CD14-positive monocyte (primary cell): ENCODE measurements around the gene DPP6. TPM values are rescaled to one million over a fixed set of nuclear protein-coding genes. Genes with fewer than 3 reads are reported as not detected.

Source experiments
- DNase-seq, 3 donors: peaks; one replicate each; pipeline ENCODE4 v3.0.0-alpha.2; 2011 to 2022
- H2AFZ ChIP-seq: 2 replicates; pipeline ENCODE4 v1.6.0; 2012; ENCODE audit warnings: mild to moderate bottlenecking, low read depth, low read length, inconsistent platforms; ENCODE audit not compliant: insufficient read depth, poor library complexity, severe bottlenecking
- H3K27ac ChIP-seq, 2 donors: 1 replicate in 1 of 2; 2 replicates in 1 of 2; pipeline ENCODE4 v1.5.1; 2012 to 2013; ENCODE audit warnings: low read length in 2 of 2, control low read depth in 1 of 2, inconsistent platforms in 1 of 2, low read depth in 1 of 2, mild to moderate bottlenecking in 1 of 2
- H3K27me3 ChIP-seq, 2 donors: one replicate each; pipeline versions ENCODE4 v1.6.0 to v1.6.1; 2011 to 2013; ENCODE audit warnings: low read length in 2 of 2; ENCODE audit not compliant: control insufficient read depth in 2 of 2, insufficient read depth in 2 of 2
- H3K36me3 ChIP-seq, 2 donors: replicated peaks in 1 of 2; 1 replicate in 1 of 2; 2 replicates in 1 of 2; pipeline versions ENCODE4 v1.5.1 to v1.6.1; 2012 to 2013; ENCODE audit warnings: low read length in 2 of 2, control low read depth in 1 of 2, inconsistent platforms in 1 of 2, mild to moderate bottlenecking in 1 of 2; ENCODE audit not compliant: insufficient read depth in 2 of 2, control insufficient read depth in 1 of 2
- H3K4me1 ChIP-seq, 2 donors: 1 replicate in 1 of 2; 2 replicates in 1 of 2; pipeline versions ENCODE4 v1.5.1 to v1.6.1; 2012 to 2013; ENCODE audit warnings: low read length in 2 of 2, control low read depth in 1 of 2, inconsistent platforms in 1 of 2, mild to moderate bottlenecking in 1 of 2, moderate library complexity in 1 of 2; ENCODE audit not compliant: insufficient read depth in 2 of 2, control insufficient read depth in 1 of 2
- H3K4me2 ChIP-seq: replicated peaks from 2 replicates; pipeline ENCODE3; 2012; ENCODE audit warnings: low read length, moderate library complexity, mild to moderate bottlenecking; ENCODE audit not compliant: poor library complexity, severe bottlenecking; ENCODE audit errors: extremely low read depth
- H3K4me3 ChIP-seq, 3 experiments: fragments of 200-600 bp in 1 of 3; sonication (generic) in 1 of 3; replicated peaks in 1 of 3; 1 replicate in 2 of 3; 2 replicates in 1 of 3; pipeline ENCODE4 v1.5.1; 2011 to 2013; ENCODE audit warnings: low read length in 3 of 3, mild to moderate bottlenecking in 3 of 3, control low read depth in 2 of 3, low read depth in 2 of 3, inconsistent platforms in 1 of 3, moderate library complexity in 1 of 3
- H3K79me2 ChIP-seq: 2 replicates; pipeline ENCODE4 v1.6.0; 2012; ENCODE audit warnings: mild to moderate bottlenecking, control low read depth, inconsistent platforms, low read length, moderate library complexity; ENCODE audit not compliant: insufficient read depth
- H3K9ac ChIP-seq: 2 replicates; pipeline ENCODE4 v1.6.0; 2017; ENCODE audit warnings: low read length, mild to moderate bottlenecking; ENCODE audit not compliant: insufficient read depth, poor library complexity, severe bottlenecking
- H3K9me3 ChIP-seq, 2 donors: replicated peaks in 1 of 2; 1 replicate in 1 of 2; 2 replicates in 1 of 2; pipeline versions ENCODE4 v1.5.1 to v1.6.1; 2012 to 2013; ENCODE audit warnings: low read length in 2 of 2, control low read depth in 1 of 2; ENCODE audit not compliant: control insufficient read depth in 1 of 2, insufficient read depth in 1 of 2
- H4K20me1 ChIP-seq: 2 replicates; pipeline ENCODE4 v1.6.0; 2012; ENCODE audit warnings: mild to moderate bottlenecking, low read length, control low read depth, moderate library complexity; ENCODE audit not compliant: insufficient read depth
- H3K27ac Mint-ChIP-seq, 7 donors: one replicate each; pipeline ENCODE4 v1.8.0; 2020; ENCODE audit warnings: mild to moderate bottlenecking in 7 of 7, mixed read lengths in 7 of 7, moderate library complexity in 6 of 7, inconsistent platforms in 2 of 7
- H3K27me3 Mint-ChIP-seq, 3 donors: one replicate each; pipeline ENCODE4 v1.8.0; 2021 to 2022; ENCODE audit warnings: low read depth in 3 of 3, mild to moderate bottlenecking in 3 of 3, mixed read lengths in 3 of 3, moderate library complexity in 3 of 3, inconsistent platforms in 1 of 3
- H3K36me3 Mint-ChIP-seq, 2 donors: one replicate each; pipeline ENCODE4 v1.8.0; 2020; ENCODE audit warnings: mixed read lengths in 2 of 2, inconsistent platforms in 1 of 2, mild to moderate bottlenecking in 1 of 2
- H3K4me1 Mint-ChIP-seq: one replicate; pipeline ENCODE4 v1.8.0; 2020; ENCODE audit warnings: mild to moderate bottlenecking, mixed read lengths
- H3K4me3 Mint-ChIP-seq, 2 donors: one replicate each; pipeline ENCODE4 v1.8.0; 2020; ENCODE audit warnings: mild to moderate bottlenecking in 2 of 2, mixed read lengths in 2 of 2, moderate library complexity in 1 of 2
- H3K9me3 Mint-ChIP-seq, 7 donors: one replicate each; pipeline ENCODE4 v1.8.0; 2020 to 2022; ENCODE audit warnings: mixed read lengths in 7 of 7, mild to moderate bottlenecking in 6 of 7, moderate library complexity in 6 of 7, inconsistent platforms in 2 of 7
- CTCF ChIP-seq: fragments of 200-600 bp; IDR thresholded peaks from one replicate; pipeline ENCODE4 v1.8.0; 2022; ENCODE audit warnings: antibody characterized with exemption, mild to moderate bottlenecking
- WGBS: methylation state at CpG from one replicate; pipeline ENCODE4 v1.1.5; 2013; ENCODE audit warnings: missing lambda C conversion rate; ENCODE audit not compliant: insufficient coverage; 5-methylcytosine and 5-hydroxymethylcytosine counted together
- intact Hi-C, 2 donors: fragments of 100-400 bp; cut with micrococcal nuclease; formaldehyde crosslinking; loops; one replicate each; pipeline versions ENCODE4 v1.15.0 to v1.15.1; 2023
- polyA plus RNA-seq, 3 donors: library from polyadenylated mRNA; depleted of rRNA in 1 of 3; unstranded in 2 of 3; stranded (reverse) in 1 of 3; fragments of 300-500 nt in 2 of 3; fragments of >200 nt in 1 of 3; fragmentation: Illumina TruSeq in 2 of 3; gene quantifications; 1 replicate in 2 of 3; 2 replicates in 1 of 3; pipeline ENCODE4 v1.2.3, GENCODE V29; 2012 to 2021

The DPP6 gene
- polyA plus RNA-seq, 3 donors, result not detected

GRCh38 chr7:154827007-154827406, 774.8 kb downstream of the DPP6 start:
- H3K36me3 Mint-ChIP-seq, result no peaks in the 10 kb centered on the region
- intact Hi-C loops, result no loop called here
- Histone ChIP-seq H3K4me3 (no peak overlapping the region), H3K27me3 (no peaks in the 10 kb centered on the region), H3K9me3 (no peaks in the 10 kb centered on the region), H2AFZ (no peak overlapping the region), H4K20me1 (no peaks in the 10 kb centered on the region), H3K4me2 (no peak overlapping the region), H3K27ac (no peak overlapping the region), H3K36me3 (no peaks in the 10 kb centered on the region), H3K79me2 (no peaks in the 10 kb centered on the region), H3K4me1 (no peaks in the 10 kb centered on the region), H3K9ac (no peak overlapping the region)
- DNase-seq, result no peak
- no peak for TF ChIP-seq CTCF
- no peak overlapping the region for H3K27ac Mint-ChIP-seq
- no CpG with 5 or more reads among the region's 2 CpGs for WGBS
- peaks cover 0 to 2% (median 0%) of the 10 kb centered on the region in 7 donors for H3K9me3 Mint-ChIP-seq
- H3K27me3 Mint-ChIP-seq, result peaks cover 0 to 4% (median 2%) of the 10 kb centered on the region in 3 donors
- no peak overlapping the region for H3K4me3 Mint-ChIP-seq
- H3K4me1 Mint-ChIP-seq, result no peaks in the 10 kb centered on the region

GRCh38 chr7:154832557-154833138, 780.5 kb downstream of the DPP6 start:
- Histone ChIP-seq H3K27ac (no peak overlapping the region), H3K4me2 (no peak overlapping the region), H2AFZ (no peak overlapping the region), H3K79me2 (no peaks in the 10 kb centered on the region), H4K20me1 (no peaks in the 10 kb centered on the region), H3K9ac (no peak overlapping the region), H3K4me1 (no peaks in the 10 kb centered on the region), H3K36me3 (no peaks in the 10 kb centered on the region), H3K27me3 (no peaks in the 10 kb centered on the region), H3K9me3 (peaks cover 6% of the 10 kb centered on the region in 2 donors), H3K4me3 (no peak overlapping the region)
- no peak for DNase-seq
- intact Hi-C loops, result no loop called here
- peaks cover 0 to 5% (median 4%) of the 10 kb centered on the region in 7 donors for H3K9me3 Mint-ChIP-seq
- no peak for TF ChIP-seq CTCF
- no peak overlapping the region for H3K4me3 Mint-ChIP-seq
- H3K36me3 Mint-ChIP-seq, result no peaks in the 10 kb centered on the region
- H3K27me3 Mint-ChIP-seq, result peaks cover 0 to 3% (median 2%) of the 10 kb centered on the region in 3 donors
- WGBS, result 71% methylated on average over 9 of the region's 12 CpGs
- no peak overlapping the region for H3K27ac Mint-ChIP-seq
- no peaks in the 10 kb centered on the region for H3K4me1 Mint-ChIP-seq
